Kidney (tissue), 14 donors: Measurements from ENCODE around the gene CCDC34. TPM values are rescaled to one million over a fixed set of nuclear protein-coding genes. Genes with fewer than 3 reads are reported as not detected.

Experiments
- DNase-seq, 5 donors: peaks; one replicate each; pipeline ENCODE4 v3.0.0-alpha.2; 2013 to 2020
- FAIRE-seq: peaks from 2 replicates; lab custom pipeline; 2012; peaks lifted over from hg19 to GRCh38; lab: Jason Lieb, UNC
- H3K27ac ChIP-seq, 2 donors: one replicate each; pipeline ENCODE4 v1.7.0; 2013; ENCODE audit warnings: low read depth in 2 of 2, low read length in 2 of 2, inconsistent platforms in 1 of 2
- H3K27me3 ChIP-seq: one replicate; pipeline ENCODE4 v1.7.1; 2013; ENCODE audit warnings: low read length, inconsistent platforms; ENCODE audit not compliant: control insufficient read depth, insufficient read depth
- H3K36me3 ChIP-seq, 3 donors: one replicate each; pipeline versions ENCODE4 v1.7.0 to v1.7.1; 2013; ENCODE audit warnings: low read length in 3 of 3, control low read depth in 1 of 3, inconsistent platforms in 1 of 3; ENCODE audit not compliant: insufficient read depth in 3 of 3, control insufficient read depth in 2 of 3
- H3K4me1 ChIP-seq, 3 donors: one replicate each; pipeline versions ENCODE4 v1.7.0 to v1.7.1; 2013; ENCODE audit warnings: low read length in 3 of 3, inconsistent platforms in 1 of 3, low read depth in 1 of 3; ENCODE audit not compliant: control insufficient read depth in 2 of 3, insufficient read depth in 2 of 3
- H3K4me3 ChIP-seq, 3 donors: one replicate each; pipeline versions ENCODE4 v1.7.0 to v1.8.1; 2013; ENCODE audit warnings: low read length in 3 of 3, control low read depth in 1 of 3, inconsistent platforms in 1 of 3
- H3K9ac ChIP-seq, 3 donors: one replicate each; pipeline versions ENCODE4 v1.7.0 to v1.7.1; 2013; ENCODE audit warnings: low read length in 3 of 3, control low read depth in 1 of 3, inconsistent platforms in 1 of 3
- H3K9me3 ChIP-seq, 3 donors: one replicate each; pipeline versions ENCODE4 v1.7.0 to v1.7.1; 2013; ENCODE audit warnings: low read length in 3 of 3, control low read depth in 1 of 3, inconsistent platforms in 1 of 3; ENCODE audit not compliant: control insufficient read depth in 2 of 3, insufficient read depth in 1 of 3
- intact Hi-C: fragments of 100-400 bp; cut with DNase I; formaldehyde crosslinking; loops from one replicate; pipeline ENCODE4 v1.11.1; 2022
- polyA plus RNA-seq: library from polyadenylated mRNA; stranded (reverse); fragments of 350-450 nt; fragmentation: Illumina TruSeq; extraction: RNeasy Lipid Tissue Mini Kit (QIAGEN cat#74804); gene quantifications from one replicate; pipeline ENCODE4 v1.2.3, GENCODE V29; 2014; ENCODE audit warnings: low read depth, low replicate concordance; ENCODE audit not compliant: insufficient read depth
- total RNA-seq: library from RNA; stranded (reverse); fragmentation: NEBNext Ultra II Directional; extraction: Animal tissue kit (Norgen Biotek cat#: 25700); gene quantifications from one replicate; pipeline ENCODE4 v1.2.1, GENCODE V29; 2021
- TF ChIP-seq, protein P1 (sequence below): IDR thresholded peaks from 3 replicates; pipeline ENCODE4 v1.5.1; 2012; ENCODE audit warnings: mild to moderate bottlenecking, moderate library complexity, borderline replicate concordance; ENCODE audit not compliant: insufficient read depth; ENCODE audit errors: extremely low read depth
- donor health status: control.
- donor health status: control.
- donor health status: control.
- donor health status: control.
- donor health status: control.
- donor health status: DM: yes; HTN: yes; CAD: no.
- donor health status: Normal renal cell carcinoma (clear cell type).

The CCDC34 gene
- total and polyA plus RNA-seq, 2 donors from 2014 or later, result 5.4 to 6.0 TPM

DNA sequence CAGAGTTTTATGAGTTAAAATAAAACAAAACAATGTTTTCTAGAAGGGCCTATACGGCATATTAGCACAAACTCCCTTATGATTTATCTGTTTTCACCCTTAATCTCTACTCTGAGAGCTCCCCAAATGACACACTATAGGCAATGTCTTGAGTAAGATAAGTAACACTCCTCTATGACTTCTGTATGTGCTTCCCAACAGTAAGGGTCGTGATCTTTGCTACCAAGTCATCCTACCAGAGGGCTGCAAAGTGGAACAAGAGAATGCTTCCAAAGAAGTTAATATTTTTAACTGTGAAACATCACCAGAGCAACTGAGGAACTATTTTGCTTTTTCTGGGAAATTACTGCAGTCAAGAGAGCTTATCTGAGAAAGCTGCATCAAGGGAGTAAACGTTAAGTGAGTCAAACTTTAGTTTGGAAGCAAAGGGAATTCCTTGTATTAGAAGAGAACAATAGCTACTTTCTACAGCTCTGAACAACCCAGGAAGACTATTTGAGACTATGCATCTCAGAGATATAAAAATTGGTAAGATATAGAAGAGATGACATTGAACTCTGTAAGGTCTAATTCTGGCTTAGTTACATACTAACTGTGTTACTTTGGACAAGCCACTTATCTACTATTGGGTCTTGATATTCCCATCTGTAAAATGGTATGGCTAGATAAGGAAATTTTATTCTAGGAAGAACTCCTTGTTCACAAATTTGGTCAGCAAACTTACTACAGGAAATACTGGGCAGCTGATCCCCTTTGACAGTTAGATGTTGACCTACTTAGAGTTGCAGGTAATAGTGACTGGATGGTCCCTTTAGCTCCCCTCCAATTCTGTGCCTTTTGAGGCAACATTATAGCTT is 43.7 kb upstream of the CCDC34 start:
- H3K27ac ChIP-seq, result no peak overlapping the region
- H3K36me3 ChIP-seq, result no peaks in the 10 kb centered on the region
- FAIRE-seq (no peak), DNase-seq (no peak)
- intact Hi-C loops, result no loop called here
- no peaks in the 10 kb centered on the region for H3K4me1 ChIP-seq
- H3K9me3 ChIP-seq, result no peaks in the 10 kb centered on the region
- no peak overlapping the region for H3K4me3 ChIP-seq
- TF ChIP-seq, protein P1, sequence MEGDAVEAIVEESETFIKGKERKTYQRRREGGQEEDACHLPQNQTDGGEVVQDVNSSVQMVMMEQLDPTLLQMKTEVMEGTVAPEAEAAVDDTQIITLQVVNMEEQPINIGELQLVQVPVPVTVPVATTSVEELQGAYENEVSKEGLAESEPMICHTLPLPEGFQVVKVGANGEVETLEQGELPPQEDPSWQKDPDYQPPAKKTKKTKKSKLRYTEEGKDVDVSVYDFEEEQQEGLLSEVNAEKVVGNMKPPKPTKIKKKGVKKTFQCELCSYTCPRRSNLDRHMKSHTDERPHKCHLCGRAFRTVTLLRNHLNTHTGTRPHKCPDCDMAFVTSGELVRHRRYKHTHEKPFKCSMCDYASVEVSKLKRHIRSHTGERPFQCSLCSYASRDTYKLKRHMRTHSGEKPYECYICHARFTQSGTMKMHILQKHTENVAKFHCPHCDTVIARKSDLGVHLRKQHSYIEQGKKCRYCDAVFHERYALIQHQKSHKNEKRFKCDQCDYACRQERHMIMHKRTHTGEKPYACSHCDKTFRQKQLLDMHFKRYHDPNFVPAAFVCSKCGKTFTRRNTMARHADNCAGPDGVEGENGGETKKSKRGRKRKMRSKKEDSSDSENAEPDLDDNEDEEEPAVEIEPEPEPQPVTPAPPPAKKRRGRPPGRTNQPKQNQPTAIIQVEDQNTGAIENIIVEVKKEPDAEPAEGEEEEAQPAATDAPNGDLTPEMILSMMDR, result no peak
- no peaks in the 10 kb centered on the region for H3K27me3 ChIP-seq
- no peak overlapping the region for H3K9ac ChIP-seq

DNA sequence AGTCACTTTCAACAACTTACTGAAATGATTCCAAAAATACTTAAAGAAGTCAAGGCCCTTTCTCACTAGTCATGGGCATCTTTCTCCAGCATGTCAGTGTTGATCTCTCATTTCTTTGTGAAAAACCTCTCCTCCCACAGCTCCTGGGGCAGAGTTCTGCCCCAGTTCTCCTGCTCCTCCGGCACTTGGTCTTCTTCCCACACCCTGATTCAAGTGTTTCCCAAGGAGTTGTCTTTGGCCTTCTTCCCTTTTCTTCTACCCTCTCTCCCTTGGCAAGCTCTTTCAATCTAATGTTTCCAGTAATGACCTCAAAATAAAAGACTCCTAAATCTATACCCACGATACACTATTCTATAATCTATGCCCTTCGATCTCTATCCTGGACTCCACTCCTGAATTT is 42.1 kb upstream of the CCDC34 start:
- no peaks in the 10 kb centered on the region for H3K36me3 ChIP-seq
- H3K27ac ChIP-seq, result no peak overlapping the region
- no peaks in the 10 kb centered on the region for H3K9me3 ChIP-seq
- H3K27me3 ChIP-seq, result no peaks in the 10 kb centered on the region
- no peak for FAIRE-seq
- TF ChIP-seq, protein P1, result no peak
- H3K4me1 ChIP-seq, result no peaks in the 10 kb centered on the region
- no peak overlapping the region for H3K9ac ChIP-seq
- intact Hi-C loops, result no loop called here
- DNase-seq, result no peak
- H3K4me3 ChIP-seq, result no peak overlapping the region

DNA sequence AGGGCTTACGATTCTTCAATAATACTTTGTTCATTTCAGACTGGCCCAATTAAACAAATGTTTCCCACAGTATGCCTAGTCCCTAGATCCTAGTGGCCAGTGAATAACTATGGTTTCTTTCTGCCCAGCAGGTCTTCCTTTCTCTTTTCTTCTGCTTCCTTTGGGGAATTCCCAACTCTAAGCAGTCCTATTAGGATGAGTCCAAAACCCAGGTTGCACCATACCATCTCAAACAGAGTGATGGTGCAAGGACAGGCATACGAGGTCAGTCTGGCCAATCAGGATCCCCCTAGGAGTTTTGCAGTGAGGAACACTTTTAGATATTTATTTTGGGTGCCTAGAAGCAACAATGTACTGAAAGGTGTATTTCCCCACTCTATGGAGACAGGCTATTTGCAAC is 41.4 kb upstream of the CCDC34 start:
- TF ChIP-seq, protein P1, result no peak
- H3K4me3 ChIP-seq, result no peak overlapping the region
- H3K27ac ChIP-seq, result no peak overlapping the region
- H3K36me3 ChIP-seq, result no peaks in the 10 kb centered on the region
- no peak for DNase-seq
- no peak for FAIRE-seq
- intact Hi-C loops, result no loop called here
- no peaks in the 10 kb centered on the region for H3K9me3 ChIP-seq
- H3K4me1 ChIP-seq, result no peaks in the 10 kb centered on the region
- H3K9ac ChIP-seq, result no peak overlapping the region
- H3K27me3 ChIP-seq, result no peaks in the 10 kb centered on the region
